ENCODE data around the gene LMO3.

- no peak for TF ChIP-seq CTCF (IDR thresholded peaks at IDR 0.05; ENCODE audit: extremely low read depth in 1 of 2, insufficient read depth in 1 of 2, low read depth in 1 of 2, low read length in 2 of 2)
- TF ChIP-seq EZH2 (IDR thresholded peaks at IDR 0.05; ENCODE audit: borderline replicate concordance, low read depth, low read length, severe bottlenecking) = no peak
- no peak for TF ChIP-seq POLR2A (IDR thresholded peaks at IDR 0.05; ENCODE audit: low read depth, low read length)
These were observed 15.3 kb downstream of the LMO3 start for GRCh38 chr12:16590645-16591044.

All from endothelial cell of umbilical vein (primary cell).